GM21576 (cell line): ENCODE data around the gene WNT3.
"Not testable (repeated sequence)": the region's sequence is repeated elsewhere in the genome, so short reads cannot be mapped to it uniquely, and the experiment has no call there.

Experiments
- ATAC-seq: cut with Tn5 transposase; IDR thresholded peaks from one replicate; pipeline ENCODE4 v1.9.1; 2021; ENCODE audit warnings: mild to moderate bottlenecking, moderate library complexity; ENCODE audit not compliant: unreplicated experiment

The WNT3 gene

GRCh38 chr17:46788300-46788699 lies 30.2 kb downstream of the WNT3 start:
- no peak for ATAC-seq

DNA sequence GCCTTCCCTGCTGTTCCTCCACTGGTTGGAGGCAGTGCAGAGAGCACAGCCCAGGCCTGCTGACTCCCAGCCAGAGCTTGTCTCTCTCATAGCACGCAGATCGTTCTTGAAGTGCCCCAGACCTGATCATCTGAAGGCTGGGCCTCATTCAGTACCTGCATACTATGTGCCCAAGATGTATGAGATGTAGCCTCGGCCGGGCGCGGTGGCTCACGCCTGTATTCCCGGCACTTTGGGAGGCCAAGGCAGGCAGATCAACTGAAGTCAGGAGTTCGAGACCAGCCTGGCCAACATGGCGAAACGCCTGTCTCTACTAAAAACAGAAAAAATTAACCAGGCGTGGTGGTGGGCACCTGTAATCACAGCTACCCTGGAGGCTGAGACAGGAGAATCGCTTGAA lies 31.0 kb downstream of the WNT3 start:
- no peak for ATAC-seq

GRCh38 chr17:46785696-46786095 lies 32.8 kb downstream of the WNT3 start:
- no peak for ATAC-seq

DNA sequence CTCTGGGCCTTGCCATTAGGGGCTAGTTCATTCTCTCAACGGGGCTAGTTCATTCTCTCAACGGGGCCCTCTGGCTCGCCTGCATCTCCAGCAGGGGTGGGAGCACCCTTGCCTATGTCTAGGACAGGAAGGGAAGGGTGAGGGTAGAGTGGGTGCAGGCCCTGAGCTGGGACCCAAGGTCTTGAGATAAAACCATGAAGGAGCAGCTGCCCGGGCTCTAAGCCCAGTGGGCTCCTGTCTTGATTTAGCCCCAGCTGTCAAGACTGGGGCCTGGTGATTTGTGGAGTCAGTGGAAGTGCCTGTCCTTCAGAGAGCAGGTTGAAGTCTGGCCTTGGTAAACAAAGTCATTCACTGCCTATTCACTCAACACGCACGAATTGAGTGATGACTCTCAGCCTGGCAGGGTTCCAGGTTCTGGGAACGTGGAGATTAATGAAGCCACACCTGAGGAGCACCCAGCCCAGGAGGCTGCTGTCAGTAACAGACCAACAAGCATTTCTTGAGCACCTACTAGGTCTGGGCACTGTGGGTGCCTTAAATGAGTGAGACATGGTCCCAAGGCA lies 35.4 kb downstream of the WNT3 start:
- ATAC-seq, result no peak

GRCh38 chr17:46782250-46782953 lies 36.1 kb downstream of the WNT3 start:
- ATAC-seq, result no peak

GRCh38 chr17:46780003-46780373 lies 38.5 kb downstream of the WNT3 start:
- no peak for ATAC-seq

GRCh38 chr17:46777943-46778915 lies 40.3 kb downstream of the WNT3 start:
- no peak for ATAC-seq

- ATAC-seq, result no peak
These were observed 42.0 kb downstream of the WNT3 start for GRCh38 chr17:46776298-46777005.

GRCh38 chr17:46774108-46774737 lies 44.3 kb downstream of the WNT3 start:
- no peak for ATAC-seq

DNA sequence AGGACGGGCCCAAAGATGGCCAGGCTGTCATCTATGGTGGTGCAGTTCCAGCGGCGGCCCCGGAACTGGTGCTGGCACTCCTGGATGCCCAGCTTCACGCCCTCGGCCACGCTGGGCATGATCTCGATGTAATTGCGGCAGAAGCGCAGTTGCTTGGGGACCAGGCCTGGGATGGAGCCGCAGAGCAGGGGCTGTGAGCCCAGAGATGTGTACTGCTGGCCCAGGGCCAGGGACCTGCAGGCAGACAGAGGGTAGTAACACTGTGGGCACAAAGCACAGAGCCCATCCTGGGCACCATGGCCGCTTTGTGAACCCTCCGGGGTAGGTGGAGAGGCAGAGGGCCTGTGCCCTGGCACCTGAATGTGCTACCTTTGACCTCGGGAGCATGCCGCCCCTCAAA lies 44.8 kb downstream of the WNT3 start:
- ATAC-seq, result no peak

DNA sequence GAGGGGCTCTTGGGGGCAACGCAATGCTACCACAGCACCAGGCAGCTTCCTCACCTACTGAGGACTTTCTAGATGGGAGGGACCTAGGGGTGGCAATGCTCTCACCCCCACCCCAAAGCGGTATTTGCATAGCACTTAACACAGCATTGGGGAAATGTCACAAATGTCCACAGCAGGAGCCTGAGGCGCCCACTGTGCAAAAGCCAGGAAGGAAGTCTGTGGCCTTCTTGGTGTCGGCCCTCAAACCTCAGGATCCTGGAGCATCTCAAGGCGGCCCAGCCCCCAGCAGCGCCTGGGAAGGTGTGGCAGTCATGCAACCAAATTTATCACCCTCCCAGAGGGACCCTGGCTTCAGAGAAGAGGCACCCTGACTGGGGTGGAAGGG lies 45.3 kb downstream of the WNT3 start:
- ATAC-seq, result no peak

- ATAC-seq, result no peak
These were observed 45.8 kb downstream of the WNT3 start for GRCh38 chr17:46772475-46773220.

DNA sequence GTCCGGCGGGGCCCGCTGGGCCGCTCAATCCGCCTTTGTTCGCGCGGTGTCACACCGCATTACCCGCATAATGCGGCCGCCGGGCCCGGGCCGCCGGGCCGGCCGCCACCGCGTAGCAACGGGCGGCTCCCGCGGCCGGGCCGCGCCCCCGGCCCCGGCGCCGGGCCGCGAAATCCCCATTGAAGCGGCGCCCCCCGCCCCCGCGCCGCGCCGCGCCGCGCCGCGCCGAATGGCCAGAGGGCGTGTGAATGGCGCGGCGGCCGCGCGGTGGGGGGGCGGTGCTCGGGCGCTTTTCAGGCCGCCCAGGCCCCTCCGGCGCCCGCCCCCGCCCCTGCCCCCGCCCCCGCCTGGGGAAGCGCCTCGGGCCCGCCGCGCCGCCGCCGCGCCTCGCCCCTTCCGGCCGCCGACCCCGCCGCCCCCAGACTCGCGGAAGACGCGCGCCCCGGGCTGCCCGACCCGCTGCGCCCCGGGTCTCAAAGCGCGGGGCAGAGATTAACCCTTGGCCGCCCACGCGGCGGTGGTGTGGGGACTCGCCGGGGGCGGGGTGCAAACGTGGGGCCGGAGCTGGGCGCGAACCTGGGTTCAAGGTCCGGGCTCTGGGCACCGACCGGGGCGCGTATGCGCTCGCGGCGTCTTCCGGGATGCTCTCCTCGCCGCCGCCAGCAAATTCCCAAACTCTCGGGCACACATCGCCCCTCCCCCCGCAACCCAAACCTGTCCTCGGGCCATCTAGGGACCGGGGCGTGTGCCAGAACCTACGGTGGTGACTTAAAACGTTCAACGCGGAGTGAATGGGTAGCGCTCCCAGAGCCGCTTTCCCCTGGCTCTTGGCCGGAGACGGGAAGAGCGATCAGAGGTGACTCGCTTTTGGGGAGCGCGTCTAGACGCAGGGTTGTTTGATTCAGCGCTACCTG lies 46.7 kb downstream of the WNT3 start:
- no peak for ATAC-seq

GRCh38 chr17:46770818-46771560 lies 47.5 kb downstream of the WNT3 start:
- ATAC-seq, result no peak

- ATAC-seq, result no peak
These were observed 48.1 kb downstream of the WNT3 start for GRCh38 chr17:46770439-46770817.

- no peak for ATAC-seq
These were observed 48.7 kb downstream of the WNT3 start for GRCh38 chr17:46769531-46770438.

DNA sequence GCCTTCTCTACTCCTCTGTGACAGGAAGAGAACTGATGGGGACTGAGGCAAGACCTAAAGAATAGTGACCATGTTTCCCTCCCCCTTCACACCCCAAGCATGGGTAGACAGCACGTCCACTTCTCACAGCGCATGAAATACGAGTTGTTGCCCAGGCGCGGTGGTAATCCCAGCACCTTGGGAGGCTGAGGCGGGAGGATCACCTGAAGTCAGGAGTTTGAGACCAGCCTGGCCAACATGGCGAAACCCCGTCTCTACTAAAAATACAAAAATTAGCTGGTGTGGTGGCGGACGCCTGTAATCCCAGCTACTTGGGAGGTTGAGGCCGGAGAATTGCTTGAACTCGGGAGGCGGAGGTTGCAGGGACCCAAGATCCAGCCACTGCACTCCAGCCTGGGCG lies 49.6 kb downstream of the WNT3 start:
- not testable (repeated sequence) for ATAC-seq
